Astrocyte (in vitro differentiated cells and primary cell): ENCODE measurements around the gene PPP6R3. TPM values are rescaled to one million over a fixed set of nuclear protein-coding genes. Genes with fewer than 3 reads are reported as not detected.
A peak's percentile ranks its signal among the peaks of the same experiment; 100 is the strongest.

Experiments used
- DNase-seq: peaks from one replicate; pipeline ENCODE4 v3.0.0-alpha.2; 2010; ENCODE audit warnings: low read depth
- FAIRE-seq: peaks from 2 replicates; lab custom pipeline; 2011; peaks lifted over from hg19 to GRCh38; lab: Jason Lieb, UNC
- H2AFZ ChIP-seq: 2 replicates; pipeline ENCODE4 v1.6.0; 2012; ENCODE audit warnings: low read depth, low read length, inconsistent platforms
- H3K27ac ChIP-seq: 2 replicates; pipeline ENCODE4 v1.5.1; 2011; ENCODE audit warnings: low read depth, low read length, inconsistent platforms
- H3K27me3 ChIP-seq: 2 replicates; pipeline ENCODE4 v1.6.0; 2011; ENCODE audit warnings: low read length, inconsistent platforms; ENCODE audit not compliant: insufficient read depth
- H3K36me3 ChIP-seq: 2 replicates; pipeline ENCODE4 v1.5.1; 2011; ENCODE audit warnings: low read length, inconsistent platforms; ENCODE audit not compliant: insufficient read depth
- H3K4me1 ChIP-seq: 2 replicates; pipeline ENCODE4 v1.5.1; 2011; ENCODE audit warnings: low read length, inconsistent platforms; ENCODE audit not compliant: insufficient read depth
- H3K4me2 ChIP-seq: 2 replicates; pipeline ENCODE4 v1.6.0; 2012; ENCODE audit warnings: low read length, inconsistent platforms
- H3K4me3 ChIP-seq: 2 replicates; pipeline ENCODE4 v1.5.1; 2011; ENCODE audit warnings: low read depth, mild to moderate bottlenecking, low read length, inconsistent platforms; ENCODE audit not compliant: insufficient read depth
- H3K79me2 ChIP-seq: 2 replicates; pipeline ENCODE4 v1.6.0; 2012; ENCODE audit warnings: mild to moderate bottlenecking, low read length, inconsistent platforms; ENCODE audit not compliant: insufficient read depth
- H3K9ac ChIP-seq: 2 replicates; pipeline ENCODE4 v1.6.0; 2012; ENCODE audit warnings: mild to moderate bottlenecking, low read length, inconsistent platforms
- H3K9me3 ChIP-seq: 2 replicates; pipeline ENCODE4 v1.5.1; 2012; ENCODE audit warnings: low read depth, mild to moderate bottlenecking, low read length, inconsistent platforms; ENCODE audit not compliant: insufficient read depth
- H4K20me1 ChIP-seq: 2 replicates; pipeline ENCODE4 v1.6.0; 2012; ENCODE audit warnings: low read length, inconsistent platforms; ENCODE audit not compliant: insufficient read depth
- H3K27ac Mint-ChIP-seq: one replicate; pipeline ENCODE4 v1.8.0; 2021; ENCODE audit warnings: mild to moderate bottlenecking, mixed read lengths; ENCODE audit not compliant: unreplicated experiment
- H3K27me3 Mint-ChIP-seq: one replicate; pipeline ENCODE4 v1.8.0; 2021; ENCODE audit warnings: low read depth, mixed read lengths; ENCODE audit not compliant: unreplicated experiment
- H3K36me3 Mint-ChIP-seq: one replicate; pipeline ENCODE4 v1.8.0; 2021; ENCODE audit warnings: low read depth, mixed read lengths; ENCODE audit not compliant: unreplicated experiment
- H3K4me1 Mint-ChIP-seq: one replicate; pipeline ENCODE4 v1.8.0; 2021; ENCODE audit warnings: low read depth, mixed read lengths; ENCODE audit not compliant: unreplicated experiment
- H3K4me3 Mint-ChIP-seq: one replicate; pipeline ENCODE4 v1.8.0; 2021; ENCODE audit warnings: mild to moderate bottlenecking, moderate library complexity, mixed read lengths; ENCODE audit not compliant: unreplicated experiment
- H3K9me3 Mint-ChIP-seq: one replicate; pipeline ENCODE4 v1.8.0; 2021; ENCODE audit warnings: mild to moderate bottlenecking, mixed read lengths; ENCODE audit not compliant: unreplicated experiment
- CTCF ChIP-seq: IDR thresholded peaks from 2 replicates; pipeline ENCODE4 v1.5.1; 2011; ENCODE audit warnings: low read depth, mild to moderate bottlenecking, inconsistent platforms, low read length, moderate library complexity; ENCODE audit not compliant: insufficient read depth
- EZH2 ChIP-seq: IDR thresholded peaks from 2 replicates; pipeline ENCODE4 v1.6.1; 2012; ENCODE audit warnings: mild to moderate bottlenecking, low read length, inconsistent platforms; ENCODE audit not compliant: insufficient read depth
- total RNA-seq: library from RNA; stranded (reverse); gene quantifications from 2 replicates; pipeline ENCODE4 v1.2.1, GENCODE V29; 2021

PPP6R3 gene
- total RNA-seq, 1 donor from 2014 or later, result 97.8 TPM

- H3K4me1 ChIP-seq, result peaks cover 5% of the 10 kb centered on the region
- no peak overlapping the region for H3K4me3 ChIP-seq
- H3K4me3 Mint-ChIP-seq, result peak overlapping the region; percentile 51
- H3K9me3 ChIP-seq, result no peaks in the 10 kb centered on the region
- no peaks in the 10 kb centered on the region for H3K27me3 ChIP-seq
- peaks cover 33% of the 10 kb centered on the region for H3K4me1 Mint-ChIP-seq
- H3K27me3 Mint-ChIP-seq, result no peaks in the 10 kb centered on the region
- DNase-seq (peak; percentile 11), FAIRE-seq (no peak)
- no peak overlapping the region for H3K4me2 ChIP-seq
- peaks cover 62% of the 10 kb centered on the region for H3K79me2 ChIP-seq
- no peak overlapping the region for H3K9ac ChIP-seq
- peaks cover 26% of the 10 kb centered on the region for H3K36me3 Mint-ChIP-seq
- no peak overlapping the region for H3K27ac ChIP-seq
- no peak overlapping the region for H2AFZ ChIP-seq
- no peak for TF ChIP-seq CTCF
- no peak for TF ChIP-seq EZH2
- no peaks in the 10 kb centered on the region for H3K9me3 Mint-ChIP-seq
- peaks cover 71% of the 10 kb centered on the region for H4K20me1 ChIP-seq
- peaks cover 30% of the 10 kb centered on the region for H3K36me3 ChIP-seq
- peak overlapping the region; percentile 64 for H3K27ac Mint-ChIP-seq
Observed at GRCh38 chr11:68550485-68550817, 89.9 kb downstream of the PPP6R3 start.

- peaks cover 58% of the 10 kb centered on the region for H3K79me2 ChIP-seq
- FAIRE-seq, result no peak
- no peaks in the 10 kb centered on the region for H3K27me3 ChIP-seq
- peaks cover 33% of the 10 kb centered on the region for H3K4me1 Mint-ChIP-seq
- H3K4me3 Mint-ChIP-seq, result no peak overlapping the region
- H3K4me1 ChIP-seq, result peaks cover 4% of the 10 kb centered on the region
- TF ChIP-seq EZH2, result no peak
- no peak for TF ChIP-seq CTCF
- no peak overlapping the region for H3K4me3 ChIP-seq
- H3K4me2 ChIP-seq, result no peak overlapping the region
- peaks cover 24% of the 10 kb centered on the region for H3K36me3 Mint-ChIP-seq
- peaks cover 25% of the 10 kb centered on the region for H3K36me3 ChIP-seq
- H3K9ac ChIP-seq, result no peak overlapping the region
- peak overlapping the region; percentile 12 for H3K27ac Mint-ChIP-seq
- no peak overlapping the region for H2AFZ ChIP-seq
- peaks cover 66% of the 10 kb centered on the region for H4K20me1 ChIP-seq
- H3K27me3 Mint-ChIP-seq, result no peaks in the 10 kb centered on the region
- no peaks in the 10 kb centered on the region for H3K9me3 ChIP-seq
- no peak for DNase-seq
- H3K27ac ChIP-seq, result no peak overlapping the region
- H3K9me3 Mint-ChIP-seq, result no peaks in the 10 kb centered on the region
Observed at GRCh38 chr11:68551223-68551622, 90.7 kb downstream of the PPP6R3 start.

GRCh38 chr11:68551777-68552176 is 91.2 kb downstream of the PPP6R3 start:
- no peak for FAIRE-seq
- no peaks in the 10 kb centered on the region for H3K27me3 Mint-ChIP-seq
- Histone ChIP-seq H3K9me3 (no peaks in the 10 kb centered on the region), H2AFZ (no peak overlapping the region), H3K4me2 (no peak overlapping the region), H3K4me3 (no peak overlapping the region), H3K27me3 (no peaks in the 10 kb centered on the region), H3K27ac (no peak overlapping the region), H3K4me1 (no peaks in the 10 kb centered on the region), H4K20me1 (peaks cover 60% of the 10 kb centered on the region), H3K36me3 (peaks cover 20% of the 10 kb centered on the region), H3K79me2 (peaks cover 57% of the 10 kb centered on the region), H3K9ac (no peak overlapping the region)
- DNase-seq, result no peak
- H3K4me1 Mint-ChIP-seq, result peaks cover 29% of the 10 kb centered on the region
- H3K4me3 Mint-ChIP-seq, result no peak overlapping the region
- peaks cover 19% of the 10 kb centered on the region for H3K36me3 Mint-ChIP-seq
- TF ChIP-seq EZH2 (no peak), CTCF (no peak)
- H3K9me3 Mint-ChIP-seq, result no peaks in the 10 kb centered on the region
- no peak overlapping the region for H3K27ac Mint-ChIP-seq
